H9 (cell line): Measurements from ENCODE around the gene OTULIN. TPM values are rescaled to one million over a fixed set of nuclear protein-coding genes. Genes with fewer than 3 reads are reported as not detected.

Source experiments
- DNase-seq: peaks from one replicate; pipeline ENCODE4 v3.0.0-alpha.2; 2017
- H2AFZ ChIP-seq: one replicate; pipeline ENCODE4 v1.6.1; 2013; ENCODE audit warnings: mild to moderate bottlenecking, low read length, control low read depth, moderate library complexity
- H2AK5ac ChIP-seq: 2 replicates; pipeline ENCODE4 v1.6.1; 2013; ENCODE audit warnings: low read length, control low read depth, mixed read lengths; ENCODE audit not compliant: insufficient read length
- H2BK120ac ChIP-seq: one replicate; pipeline ENCODE4 v1.6.1; 2013; ENCODE audit warnings: low read depth, mild to moderate bottlenecking, low read length, control low read depth, inconsistent platforms; ENCODE audit not compliant: poor library complexity, severe bottlenecking
- H2BK12ac ChIP-seq: 2 replicates; pipeline ENCODE4 v1.6.1; 2013; ENCODE audit warnings: low read length, control low read depth, mixed read lengths, low read depth; ENCODE audit not compliant: insufficient read length
- H2BK15ac ChIP-seq: 2 replicates; pipeline ENCODE4 v1.6.1; 2013; ENCODE audit warnings: low read depth, low read length, control low read depth
- H2BK20ac ChIP-seq: one replicate; pipeline ENCODE4 v1.6.1; 2013; ENCODE audit warnings: low read depth, mild to moderate bottlenecking, low read length, control low read depth, inconsistent platforms; ENCODE audit not compliant: poor library complexity, severe bottlenecking
- H2BK5ac ChIP-seq: 2 replicates; pipeline ENCODE4 v1.6.1; 2013; ENCODE audit warnings: low read length, control low read depth, mixed read lengths; ENCODE audit not compliant: insufficient read length
- H3K14ac ChIP-seq: 2 replicates; pipeline ENCODE4 v1.6.1; 2013; ENCODE audit warnings: low read length, control low read depth; ENCODE audit not compliant: insufficient read depth
- H3K18ac ChIP-seq: 2 replicates; pipeline ENCODE4 v1.6.1; 2013; ENCODE audit warnings: low read depth, mild to moderate bottlenecking, mixed read lengths, low read length, control low read depth; ENCODE audit not compliant: insufficient read length
- H3K23ac ChIP-seq: 2 replicates; pipeline ENCODE4 v1.6.1; 2013; ENCODE audit warnings: low read length, control low read depth, mixed read lengths, low read depth; ENCODE audit not compliant: insufficient read length
- H3K23me2 ChIP-seq: 2 replicates; pipeline ENCODE4 v1.6.1; 2013; ENCODE audit warnings: low read depth, mild to moderate bottlenecking, mixed read lengths, low read length, control low read depth; ENCODE audit not compliant: insufficient read length, poor library complexity, severe bottlenecking
- H3K27ac ChIP-seq: 2 replicates; pipeline ENCODE4 v1.5.1; 2013; ENCODE audit warnings: low read length, control low read depth, mixed read lengths, low read depth; ENCODE audit not compliant: insufficient read length
- H3K27me3 ChIP-seq: 2 replicates; pipeline ENCODE4 v1.6.1; 2013; ENCODE audit warnings: low read length, control low read depth, inconsistent platforms; ENCODE audit not compliant: insufficient read depth
- H3K4ac ChIP-seq: 2 replicates; pipeline ENCODE4 v1.6.1; 2013; ENCODE audit warnings: low read depth, mild to moderate bottlenecking, control low read depth, inconsistent platforms, low read length, moderate library complexity
- H3K4me1 ChIP-seq: 2 replicates; pipeline ENCODE4 v1.6.1; 2013; ENCODE audit warnings: low read length, control low read depth, inconsistent platforms; ENCODE audit not compliant: insufficient read depth
- H3K4me2 ChIP-seq: 2 replicates; pipeline ENCODE4 v1.6.1; 2013; ENCODE audit warnings: low read length, control low read depth, mixed read lengths; ENCODE audit not compliant: insufficient read length, insufficient read depth
- H3K56ac ChIP-seq: 2 replicates; pipeline ENCODE4 v1.6.1; 2013; ENCODE audit warnings: low read depth, mild to moderate bottlenecking, mixed read lengths, low read length, control low read depth; ENCODE audit not compliant: insufficient read length
- H3K79me1 ChIP-seq: 2 replicates; pipeline ENCODE4 v1.6.1; 2013; ENCODE audit warnings: low read depth, mild to moderate bottlenecking, moderate library complexity, low read length, control low read depth, inconsistent platforms; ENCODE audit not compliant: insufficient read depth, poor library complexity, severe bottlenecking
- H3K79me2 ChIP-seq: 2 replicates; pipeline ENCODE4 v1.6.1; 2013; ENCODE audit warnings: low read length, control low read depth, inconsistent platforms; ENCODE audit not compliant: insufficient read depth
- H3K9ac ChIP-seq: 2 replicates; pipeline ENCODE4 v1.6.1; 2013; ENCODE audit warnings: low read length, control low read depth, mixed read lengths; ENCODE audit not compliant: insufficient read length; ENCODE audit errors: extremely low read depth
- H3K9me3 ChIP-seq: one replicate; pipeline ENCODE4 v1.6.1; 2013; ENCODE audit warnings: low read depth, low read length, inconsistent platforms; ENCODE audit not compliant: control insufficient read depth
- H3T11ph ChIP-seq: one replicate; pipeline ENCODE4 v1.6.1; 2013; ENCODE audit warnings: mild to moderate bottlenecking, low read length, control low read depth, inconsistent platforms
- H4K20me1 ChIP-seq: one replicate; pipeline ENCODE4 v1.6.1; 2013; ENCODE audit not compliant: control insufficient read depth, insufficient read length, insufficient read depth
- H4K5ac ChIP-seq: 2 replicates; pipeline ENCODE4 v1.6.1; 2013; ENCODE audit warnings: low read depth, mild to moderate bottlenecking, mixed read lengths, low read length, control low read depth; ENCODE audit not compliant: insufficient read length
- H4K8ac ChIP-seq: replicated peaks from 2 replicates; pipeline ENCODE4 v1.6.1; 2013; ENCODE audit warnings: low read length, control low read depth, mixed read lengths, low read depth; ENCODE audit not compliant: insufficient read length
- H4K91ac ChIP-seq: 2 replicates; pipeline ENCODE4 v1.6.1; 2013; ENCODE audit warnings: low read depth, mild to moderate bottlenecking, moderate library complexity, mixed read lengths, low read length, control low read depth; ENCODE audit not compliant: insufficient read length
- H3K27ac Mint-ChIP-seq, 3 experiments: 2 replicates in 2 of 3; 3 replicates in 1 of 3; pipeline ENCODE4 v1.8.0; 2020 to 2021; ENCODE audit warnings: mixed read lengths in 3 of 3, mild to moderate bottlenecking in 1 of 3, moderate library complexity in 1 of 3
- H3K27me3 Mint-ChIP-seq: 2 replicates; pipeline ENCODE4 v1.8.0; 2021; ENCODE audit warnings: low read depth, mild to moderate bottlenecking, moderate library complexity, mixed read lengths
- H3K36me3 Mint-ChIP-seq, 3 experiments: 2 replicates in 2 of 3; 3 replicates in 1 of 3; pipeline ENCODE4 v1.8.0; 2020 to 2021; ENCODE audit warnings: low read depth in 3 of 3, mixed read lengths in 3 of 3; ENCODE audit not compliant: insufficient read depth in 1 of 3
- H3K4me1 Mint-ChIP-seq, 2 experiments: 2 replicates each; pipeline ENCODE4 v1.8.0; 2020; ENCODE audit warnings: mixed read lengths in 2 of 2
- H3K4me3 Mint-ChIP-seq, 2 experiments: 2 replicates in 1 of 2; 3 replicates in 1 of 2; pipeline ENCODE4 v1.8.0; 2020 to 2021; ENCODE audit warnings: mild to moderate bottlenecking in 2 of 2, mixed read lengths in 2 of 2, moderate library complexity in 1 of 2
- H3K9me3 Mint-ChIP-seq, 2 experiments: 2 replicates in 1 of 2; 3 replicates in 1 of 2; pipeline ENCODE4 v1.8.0; 2020; ENCODE audit warnings: mild to moderate bottlenecking in 2 of 2, mixed read lengths in 2 of 2, moderate library complexity in 1 of 2
- WGBS: extraction: QIAGEN DNeasy Blood & Tissue Kit; methylation state at CpG from one replicate; pipeline ENCODE4 v1.1.7; 2013; ENCODE audit warnings: missing lambda C conversion rate, low lambda C conversion rate, mixed read lengths; ENCODE audit not compliant: insufficient read length; ENCODE audit errors: extremely low coverage; 5-methylcytosine and 5-hydroxymethylcytosine counted together
- total RNA-seq: library from RNA; stranded (reverse); gene quantifications from 2 replicates; pipeline ENCODE4 v1.2.1, GENCODE V29; 2021
- TF ChIP-seq, protein P1 (sequence below): fragments of 200-600 bp; sonication (generic); conservative IDR thresholded peaks from 3 replicates; pipeline ENCODE4 v1.8.0; 2021; ENCODE audit warnings: antibody characterized with exemption, mild to moderate bottlenecking

Gene OTULIN
- total RNA-seq, 1 experiment from 2014 or later: 35.8 TPM

GRCh38 chr5:14712666-14713065, 48.1 kb downstream of the OTULIN start:
- H3K4ac ChIP-seq: no peak overlapping the region
- no peak overlapping the region for H2BK20ac ChIP-seq
- H3K79me1 ChIP-seq: no peaks in the 10 kb centered on the region
- H2BK120ac ChIP-seq: no peak overlapping the region
- no peak overlapping the region for H2AK5ac ChIP-seq
- DNase-seq: no peak
- no peaks in the 10 kb centered on the region for H3K4me1 ChIP-seq
- Mint-ChIP-seq H3K27me3 (no peaks in the 10 kb centered on the region), H3K4me3 (no peak overlapping the region), H3K9me3 (peaks cover 0 to 18% of the 10 kb centered on the region in 2 experiments; a peak in 2 of 5 replicates), H3K36me3 (peaks cover 26 to 64% (median 59%) of the 10 kb centered on the region in 3 experiments; a peak in 6 of 7 replicates), H3K4me1 (no peaks in the 10 kb centered on the region), H3K27ac (peak overlapping the region in 1 of 3 experiments; percentile 1; a peak in 1 of 7 replicates)
- H3K4me2 ChIP-seq: no peak overlapping the region
- no peaks in the 10 kb centered on the region for H3K9me3 ChIP-seq
- no peak overlapping the region for H2BK15ac ChIP-seq
- H3T11ph ChIP-seq: no peak overlapping the region
- no CpG with 5 or more reads among the region's 17 CpGs for WGBS
- H3K14ac ChIP-seq: no peak overlapping the region
- no peak overlapping the region for H3K9ac ChIP-seq
- no peak overlapping the region for H2BK12ac ChIP-seq
- no peak overlapping the region for H3K27ac ChIP-seq
- H3K56ac ChIP-seq: no peak overlapping the region
- TF ChIP-seq, protein P1, sequence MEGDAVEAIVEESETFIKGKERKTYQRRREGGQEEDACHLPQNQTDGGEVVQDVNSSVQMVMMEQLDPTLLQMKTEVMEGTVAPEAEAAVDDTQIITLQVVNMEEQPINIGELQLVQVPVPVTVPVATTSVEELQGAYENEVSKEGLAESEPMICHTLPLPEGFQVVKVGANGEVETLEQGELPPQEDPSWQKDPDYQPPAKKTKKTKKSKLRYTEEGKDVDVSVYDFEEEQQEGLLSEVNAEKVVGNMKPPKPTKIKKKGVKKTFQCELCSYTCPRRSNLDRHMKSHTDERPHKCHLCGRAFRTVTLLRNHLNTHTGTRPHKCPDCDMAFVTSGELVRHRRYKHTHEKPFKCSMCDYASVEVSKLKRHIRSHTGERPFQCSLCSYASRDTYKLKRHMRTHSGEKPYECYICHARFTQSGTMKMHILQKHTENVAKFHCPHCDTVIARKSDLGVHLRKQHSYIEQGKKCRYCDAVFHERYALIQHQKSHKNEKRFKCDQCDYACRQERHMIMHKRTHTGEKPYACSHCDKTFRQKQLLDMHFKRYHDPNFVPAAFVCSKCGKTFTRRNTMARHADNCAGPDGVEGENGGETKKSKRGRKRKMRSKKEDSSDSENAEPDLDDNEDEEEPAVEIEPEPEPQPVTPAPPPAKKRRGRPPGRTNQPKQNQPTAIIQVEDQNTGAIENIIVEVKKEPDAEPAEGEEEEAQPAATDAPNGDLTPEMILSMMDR: no peak
- no peaks in the 10 kb centered on the region for H3K23me2 ChIP-seq
- H3K23ac ChIP-seq: no peak overlapping the region
- H2BK5ac ChIP-seq: no peak overlapping the region
- H2AFZ ChIP-seq: no peak overlapping the region
- H3K79me2 ChIP-seq: no peaks in the 10 kb centered on the region
- no peak overlapping the region for H3K18ac ChIP-seq
- no peaks in the 10 kb centered on the region for H4K20me1 ChIP-seq
- H4K5ac ChIP-seq: no peak overlapping the region
- H4K91ac ChIP-seq: no peak overlapping the region
- H3K27me3 ChIP-seq: no peaks in the 10 kb centered on the region
- H4K8ac ChIP-seq: no peak overlapping the region
